ENCODE data around the gene MAPK1.
A peak's percentile ranks its signal among the peaks of the same experiment; 100 is the strongest.
"Not testable (repeated sequence)": the region's sequence is repeated elsewhere in the genome, so short reads cannot be mapped to it uniquely, and the experiment has no call there.

Gene MAPK1

DNA sequence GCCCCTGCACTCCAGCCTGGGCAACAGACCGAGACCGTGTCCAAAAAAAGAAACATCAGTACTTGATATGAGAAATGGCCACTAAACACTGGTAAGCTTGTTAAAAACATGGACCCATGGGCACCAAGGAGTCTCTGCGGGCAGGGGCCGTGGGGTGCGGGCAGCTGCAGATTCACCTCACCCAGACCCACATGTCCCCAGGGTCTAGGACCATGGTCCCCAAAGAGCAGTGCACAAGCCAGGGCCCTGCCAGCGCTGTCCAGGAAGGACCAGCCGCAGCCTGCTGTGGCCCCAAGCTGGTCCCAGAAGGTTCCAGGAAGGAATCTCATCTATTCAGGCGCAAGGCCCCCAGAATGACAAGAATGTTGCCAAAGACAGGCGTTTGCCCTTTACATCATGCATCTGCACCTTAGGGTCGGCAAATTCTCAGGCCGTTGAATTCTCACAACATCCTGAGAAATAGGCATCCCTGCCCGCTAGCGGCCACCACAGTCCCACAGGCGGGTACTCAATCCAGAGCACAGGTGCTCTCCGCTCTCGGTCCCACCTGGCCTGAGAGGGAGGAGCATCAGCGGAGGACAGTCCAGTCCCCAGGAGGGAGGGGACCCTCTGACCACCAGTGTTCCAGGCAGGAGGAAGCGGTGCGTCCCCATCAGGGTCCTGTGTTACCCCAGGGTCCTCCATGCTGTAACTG, 141.3 kb downstream of the MAPK1 start:
- DNase-seq (ENCODE audit: low read depth): no peak

GRCh38 chr22:21724496-21724895, 142.9 kb downstream of the MAPK1 start:
- not testable (repeated sequence) for DNase-seq (ENCODE audit: low read depth)

- DNase-seq (ENCODE audit: low read depth): not testable (repeated sequence)
Measured at GRCh38 chr22:21721195-21721852, 146.1 kb downstream of the MAPK1 start.

DNA sequence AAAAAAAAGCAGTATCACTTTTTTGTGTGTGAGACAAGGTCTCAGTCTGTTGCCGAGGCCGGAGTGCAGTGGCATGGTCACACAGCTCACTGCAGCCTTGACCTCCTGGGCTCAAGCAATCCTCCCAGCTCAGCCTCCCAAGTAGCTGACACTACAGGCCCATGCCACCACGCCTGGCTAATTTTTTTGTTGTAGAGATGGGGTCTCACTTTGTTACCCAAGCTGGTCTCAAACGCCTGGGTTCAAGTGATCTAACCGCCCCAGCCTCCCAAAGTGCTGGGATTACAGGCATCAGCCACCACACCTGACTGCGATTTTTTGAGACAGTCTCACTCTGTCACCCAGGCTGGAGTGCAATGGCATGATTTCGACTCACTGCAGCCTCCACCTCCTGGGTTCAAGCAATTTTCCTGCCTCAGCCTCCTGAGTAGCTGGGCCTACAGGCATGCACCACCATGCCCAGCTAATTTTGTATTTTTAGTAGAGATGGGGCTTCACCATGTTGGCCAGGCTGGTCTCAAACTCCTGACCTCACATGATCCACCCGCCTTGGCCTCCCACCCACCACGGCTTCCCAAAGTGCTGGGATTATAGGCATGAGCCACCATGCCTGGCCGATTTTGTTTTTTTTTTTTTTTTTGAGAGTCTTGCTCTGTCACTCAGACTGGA, 147.1 kb downstream of the MAPK1 start:
- not testable (repeated sequence) for DNase-seq (ENCODE audit: low read depth)

- DNase-seq (ENCODE audit: low read depth): no peak
Measured at GRCh38 chr22:21719024-21719423, 148.4 kb downstream of the MAPK1 start.

- DNase-seq (ENCODE audit: low read depth): no peak
Measured at GRCh38 chr22:21718499-21718898, 148.9 kb downstream of the MAPK1 start.

- not testable (repeated sequence) for DNase-seq (ENCODE audit: low read depth)
Measured at GRCh38 chr22:21716395-21717122, 150.9 kb downstream of the MAPK1 start.

DNA sequence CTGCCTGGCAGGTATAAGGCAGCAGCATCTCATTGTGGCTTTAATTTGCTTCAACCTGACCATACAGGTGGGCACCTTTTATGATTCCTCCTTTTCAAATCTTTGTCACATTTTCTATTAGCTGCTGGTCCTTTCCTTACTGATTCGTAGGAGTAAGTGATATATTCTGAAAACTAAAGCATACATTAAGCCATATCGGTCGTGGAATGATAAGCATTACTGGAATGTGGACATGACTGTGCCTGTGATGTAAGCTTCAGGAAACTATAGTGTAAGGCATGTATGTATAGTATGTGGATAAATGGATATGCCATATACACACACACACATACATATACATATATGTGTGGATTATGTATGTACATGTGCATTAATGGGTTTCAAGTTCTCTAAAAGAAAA, 152.7 kb downstream of the MAPK1 start:
- no peak for DNase-seq (ENCODE audit: low read depth)

DNA sequence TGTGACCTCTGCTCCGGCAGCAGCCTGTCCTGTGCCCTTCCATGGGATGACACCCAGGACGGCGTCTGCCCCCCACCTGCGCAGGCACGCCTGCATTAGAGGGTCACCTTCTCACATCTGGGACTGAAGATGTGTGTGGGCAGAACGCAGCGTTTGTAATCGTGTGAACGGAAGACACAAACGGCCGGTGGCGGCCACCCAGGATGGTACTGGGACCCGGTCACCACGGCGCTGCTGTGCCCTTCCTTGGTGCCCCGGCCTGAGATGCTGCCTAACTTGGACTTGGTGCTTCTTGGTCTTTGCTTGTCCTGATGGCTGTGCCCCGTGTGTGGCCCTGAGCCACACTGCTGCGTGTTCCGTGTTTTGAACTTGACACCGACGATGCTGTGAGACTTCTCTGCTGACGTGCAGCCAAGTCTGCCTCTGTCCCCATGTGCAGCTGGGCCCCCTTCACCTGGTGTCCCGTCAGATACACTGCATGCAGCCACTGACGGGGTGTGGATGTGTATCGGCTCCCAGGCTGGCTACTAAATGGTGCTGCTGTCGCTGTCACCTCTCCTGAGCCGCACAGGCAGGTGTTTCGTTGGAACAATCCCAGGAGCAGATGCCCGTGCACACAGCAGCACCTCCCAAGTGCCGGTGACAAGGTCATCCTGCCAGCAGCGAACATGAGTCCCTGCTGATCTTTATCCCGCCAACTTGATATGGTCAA, 153.2 kb downstream of the MAPK1 start:
- no peak for DNase-seq (ENCODE audit: low read depth)

DNA sequence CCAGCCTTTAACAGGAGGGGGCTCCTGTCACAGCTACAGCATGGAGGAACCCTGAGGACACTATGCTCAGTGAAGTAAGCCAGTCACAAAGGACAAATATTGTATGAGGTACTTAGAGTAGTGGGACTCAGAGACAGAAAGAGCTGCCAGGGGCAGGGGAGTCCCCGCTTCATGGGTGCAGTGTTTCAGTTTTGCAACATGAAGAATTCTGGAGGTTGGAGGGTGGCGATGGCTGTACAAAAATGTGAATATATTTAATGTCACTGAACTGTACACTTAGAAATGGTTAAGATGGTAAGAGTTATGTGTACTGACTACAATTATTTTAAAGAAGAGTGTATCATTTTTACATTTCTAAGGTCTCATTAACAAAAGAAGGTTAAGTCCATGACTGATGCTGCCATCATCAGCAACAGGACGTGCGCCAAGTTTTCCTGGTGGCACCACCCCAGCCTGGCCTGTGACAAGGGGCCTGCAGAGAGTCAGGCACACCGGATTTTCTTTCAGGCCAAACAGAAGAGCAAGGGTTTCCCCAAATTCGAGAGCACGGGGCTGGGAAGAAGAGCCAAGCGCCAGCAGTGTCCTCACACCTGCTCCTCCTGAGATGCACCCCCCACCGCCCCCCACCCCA, 153.9 kb downstream of the MAPK1 start:
- no peak for DNase-seq (ENCODE audit: low read depth)

DNA sequence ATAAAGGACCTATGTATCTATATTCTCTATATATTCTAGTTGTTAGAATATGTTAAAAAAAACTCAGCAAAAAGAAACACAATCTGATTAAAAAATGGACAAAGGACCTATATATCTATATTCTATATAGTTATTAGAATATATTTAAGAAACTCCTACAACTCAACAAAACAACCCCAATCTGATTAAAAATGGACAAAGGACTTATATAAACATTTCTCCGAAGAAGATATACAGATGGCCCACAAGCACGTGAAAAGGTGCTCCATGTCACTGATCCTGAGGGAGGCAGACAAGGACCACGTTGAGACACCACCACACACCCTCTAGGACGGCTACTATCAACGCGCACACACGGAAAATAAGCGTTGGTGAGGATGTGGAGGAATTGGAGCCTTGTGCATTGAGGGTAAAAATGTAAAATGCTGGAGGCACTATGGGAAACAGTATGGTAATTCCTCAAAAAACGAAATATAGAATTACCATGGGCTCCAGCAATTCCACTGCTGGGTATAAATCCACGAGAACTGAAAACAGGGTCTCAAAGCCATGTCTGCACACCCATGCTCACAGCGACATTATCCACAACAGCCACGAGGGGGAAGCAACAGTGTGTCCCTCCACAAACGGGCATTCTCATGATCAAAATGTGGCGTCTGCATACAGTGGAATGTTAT, 154.6 kb downstream of the MAPK1 start:
- peak; percentile 41 for DNase-seq (ENCODE audit: low read depth)

- DNase-seq (ENCODE audit: low read depth): no peak
Measured at GRCh38 chr22:21711851-21712250, 155.6 kb downstream of the MAPK1 start.

GRCh38 chr22:21710156-21710555, 157.3 kb downstream of the MAPK1 start:
- DNase-seq (ENCODE audit: low read depth): no peak

GRCh38 chr22:21709688-21710087, 157.8 kb downstream of the MAPK1 start:
- DNase-seq (ENCODE audit: low read depth): no peak

DNA sequence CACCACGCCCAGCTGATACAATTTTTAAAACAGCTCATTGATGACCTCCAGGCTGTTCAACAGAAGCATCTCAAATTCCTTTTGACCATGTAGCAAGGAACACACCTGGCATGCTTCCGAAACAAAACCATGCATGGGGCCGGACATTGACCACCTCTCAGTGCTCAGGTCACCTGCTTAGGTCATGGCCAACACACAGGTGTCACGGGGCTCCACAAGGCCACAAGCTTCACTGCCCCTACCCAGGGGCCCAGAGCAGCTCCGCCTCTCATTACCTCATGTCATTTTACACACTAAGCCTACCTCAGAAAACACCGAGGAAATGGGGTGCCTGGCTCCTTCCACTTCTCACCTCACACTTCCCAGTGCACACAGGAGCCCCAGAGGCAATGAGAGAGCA, 158.5 kb downstream of the MAPK1 start:
- no peak for DNase-seq (ENCODE audit: low read depth)

DNA sequence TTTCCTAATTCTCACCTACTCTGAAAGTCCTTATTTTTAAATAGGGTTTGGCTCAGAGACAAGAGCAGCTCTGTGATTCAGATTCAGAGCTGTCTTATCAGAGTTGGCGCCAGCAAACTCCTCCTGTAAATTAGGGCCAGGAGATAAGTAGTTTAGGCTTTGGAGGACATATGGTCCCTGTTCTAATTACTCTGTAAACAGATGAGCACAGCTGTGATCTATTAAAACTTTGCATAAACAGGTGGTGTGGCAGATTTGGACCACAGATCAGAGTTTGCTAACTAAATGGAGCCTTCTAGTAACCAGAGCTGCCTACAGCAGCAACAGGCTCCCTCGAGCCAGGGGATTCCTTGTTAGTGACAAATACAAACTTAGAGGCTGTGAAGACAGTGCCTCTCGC, 159.8 kb downstream of the MAPK1 start:
- no peak for DNase-seq (ENCODE audit: low read depth)
